ENCODE results near the gene CIDEB.
A peak's percentile ranks its signal among the peaks of the same experiment; 100 is the strongest.

CIDEB gene

GRCh38 chr14:24277071-24277470, 30.7 kb downstream of the CIDEB start:
- DNase-seq (ENCODE audit: extremely low read depth, insufficient read length): no peak
- H3K27me3 ChIP-seq (replicated peaks; ENCODE audit: control insufficient read depth, insufficient read depth, low read length): no peaks in the 10 kb centered on the region
- no peaks in the 10 kb centered on the region for H3K36me3 ChIP-seq (ENCODE audit: control insufficient read depth, insufficient read depth, low read length)
- no peak overlapping the region for H3K4me3 ChIP-seq (replicated peaks; ENCODE audit: low read depth, low read length)
- TF ChIP-seq CTCF (IDR thresholded peaks at IDR 0.05; ENCODE audit: insufficient read depth, low read length, poor library complexity, severe bottlenecking): no peak

DNA sequence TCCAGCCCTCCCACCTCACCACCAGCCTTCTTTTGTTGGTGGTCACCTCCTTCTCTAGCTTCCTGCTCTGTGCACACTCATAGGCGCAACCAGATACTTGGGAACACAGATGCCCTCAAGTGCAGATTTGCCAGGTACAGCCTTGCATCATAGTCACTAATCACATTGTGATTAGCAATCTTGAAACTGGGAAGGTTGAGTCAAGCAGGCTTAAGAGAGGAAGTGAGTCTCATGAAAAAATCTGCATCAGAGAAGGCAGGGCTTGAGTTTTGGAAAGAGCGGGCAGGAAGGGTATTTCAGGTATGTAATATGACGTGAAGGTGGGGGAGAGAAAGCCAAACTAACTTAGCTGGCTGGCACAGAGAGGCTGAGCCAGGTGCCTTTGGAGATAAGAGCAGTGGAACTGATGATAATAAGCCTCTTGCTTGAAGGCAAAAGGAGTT, 33.7 kb downstream of the CIDEB start:
- DNase-seq (ENCODE audit: extremely low read depth, insufficient read length): peak; percentile 73
- no peak for TF ChIP-seq CTCF (IDR thresholded peaks at IDR 0.05; ENCODE audit: insufficient read depth, low read length, poor library complexity, severe bottlenecking)
- Histone ChIP-seq H3K27me3 (replicated peaks; ENCODE audit: control insufficient read depth, insufficient read depth, low read length) (no peaks in the 10 kb centered on the region), H3K4me3 (replicated peaks; ENCODE audit: low read depth, low read length) (0 out of 2 replicates have a peak overlapping the region, but pooled peaks have one; percentile 5), H3K36me3 (ENCODE audit: control insufficient read depth, insufficient read depth, low read length) (peaks cover 5% of the 10 kb centered on the region)

GRCh38 chr14:24273422-24273998, 34.3 kb downstream of the CIDEB start:
- Histone ChIP-seq H3K36me3 (ENCODE audit: control insufficient read depth, insufficient read depth, low read length) (peaks cover 9% of the 10 kb centered on the region), H3K4me3 (replicated peaks; ENCODE audit: low read depth, low read length) (no peak overlapping the region), H3K27me3 (replicated peaks; ENCODE audit: control insufficient read depth, insufficient read depth, low read length) (no peaks in the 10 kb centered on the region)
- DNase-seq (ENCODE audit: extremely low read depth, insufficient read length): no peak
- peak; percentile 18 for TF ChIP-seq CTCF (IDR thresholded peaks at IDR 0.05; ENCODE audit: insufficient read depth, low read length, poor library complexity, severe bottlenecking)

- no peak for DNase-seq (ENCODE audit: extremely low read depth, insufficient read length)
- Histone ChIP-seq H3K36me3 (ENCODE audit: control insufficient read depth, insufficient read depth, low read length) (peaks cover 12% of the 10 kb centered on the region), H3K4me3 (replicated peaks; ENCODE audit: low read depth, low read length) (no peak overlapping the region), H3K27me3 (replicated peaks; ENCODE audit: control insufficient read depth, insufficient read depth, low read length) (no peaks in the 10 kb centered on the region)
- no peak for TF ChIP-seq CTCF (IDR thresholded peaks at IDR 0.05; ENCODE audit: insufficient read depth, low read length, poor library complexity, severe bottlenecking)
Observed at GRCh38 chr14:24272467-24272866, 35.3 kb downstream of the CIDEB start.

DNA sequence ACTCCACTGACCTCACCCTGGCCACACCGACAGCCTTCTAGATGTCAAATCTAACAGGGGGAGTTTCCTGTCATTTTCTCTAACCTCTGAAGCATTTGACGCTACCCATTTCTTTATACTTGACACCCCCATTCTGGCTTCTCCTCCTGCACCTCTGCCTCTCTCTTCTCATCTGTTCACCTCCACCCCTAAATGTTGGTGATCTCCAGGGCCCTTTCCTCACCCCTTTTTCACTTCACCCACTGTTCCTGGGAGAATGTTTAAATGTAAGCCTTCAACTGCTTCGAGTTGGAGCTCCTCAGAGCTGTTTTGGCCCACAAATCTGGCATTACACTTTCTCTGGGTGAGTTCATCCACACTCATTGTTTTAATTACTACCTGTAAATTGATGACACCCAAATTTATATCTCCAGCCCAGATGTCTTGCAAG, 35.9 kb downstream of the CIDEB start:
- H3K27me3 ChIP-seq (replicated peaks; ENCODE audit: control insufficient read depth, insufficient read depth, low read length): no peaks in the 10 kb centered on the region
- no peak for DNase-seq (ENCODE audit: extremely low read depth, insufficient read length)
- H3K4me3 ChIP-seq (replicated peaks; ENCODE audit: low read depth, low read length): peak overlapping the region; percentile 89
- peaks cover 13% of the 10 kb centered on the region for H3K36me3 ChIP-seq (ENCODE audit: control insufficient read depth, insufficient read depth, low read length)
- no peak for TF ChIP-seq CTCF (IDR thresholded peaks at IDR 0.05; ENCODE audit: insufficient read depth, low read length, poor library complexity, severe bottlenecking)

Data from GM06990 (cell line).